Omental fat pad (tissue), 4 donors: Measurements from ENCODE around the gene BMP7. TPM values are rescaled to one million over a fixed set of nuclear protein-coding genes. Genes with fewer than 3 reads are reported as not detected.

ENCODE experiments used
- ATAC-seq: fragments of 150-250 bp; one replicate; pipeline ENCODE4 v1.9.1; 2016; ENCODE audit warnings: mild to moderate bottlenecking, moderate library complexity; ENCODE audit not compliant: low FRiP score
- DNase-seq: peaks from one replicate; pipeline ENCODE4 v3.0.0-alpha.2; 2019; ENCODE audit warnings: low spot score
- CTCF ChIP-seq, 3 donors: fragments of 450-650 bp; IDR thresholded peaks; one replicate each; pipeline ENCODE4 v1.5.1; 2016 to 2017; ENCODE audit warnings: antibody characterized with exemption in 3 of 3, mild to moderate bottlenecking in 3 of 3, moderate library complexity in 2 of 3
- total RNA-seq, 4 donors: library from RNA; depleted of rRNA; stranded (reverse); fragments of >200 nt; gene quantifications; one replicate each; pipeline ENCODE4 v1.1.0, GENCODE V29; 2016

Gene BMP7
- total RNA-seq, 4 donors from 2014 or later: 0.79 to 5.1 (median 1.7) TPM

GRCh38 chr20:57262301-57262700, 4.1 kb downstream of the BMP7 start:
- DNase-seq: no peak
- TF ChIP-seq CTCF (IDR thresholded peaks at IDR 0.05): no peak
- ATAC-seq: no peak

- ATAC-seq (no peak), DNase-seq (no peak)
- TF ChIP-seq CTCF (IDR thresholded peaks at IDR 0.05): no peak
These were observed 4.8 kb downstream of the BMP7 start for GRCh38 chr20:57261457-57262251.

GRCh38 chr20:57260934-57261333, 5.5 kb downstream of the BMP7 start:
- ATAC-seq (no peak), DNase-seq (no peak)
- TF ChIP-seq CTCF (IDR thresholded peaks at IDR 0.05): no peak

- DNase-seq: no peak
- ATAC-seq: no peak
- no peak for TF ChIP-seq CTCF (IDR thresholded peaks at IDR 0.05)
These were observed 6.2 kb downstream of the BMP7 start for GRCh38 chr20:57259938-57260921.

- TF ChIP-seq CTCF (IDR thresholded peaks at IDR 0.05): no peak
- DNase-seq (no peak), ATAC-seq (no peak)
These were observed 7.1 kb downstream of the BMP7 start for GRCh38 chr20:57259121-57259937.

- ATAC-seq (no peak), DNase-seq (no peak)
- no peak for TF ChIP-seq CTCF (IDR thresholded peaks at IDR 0.05)
These were observed 8.6 kb downstream of the BMP7 start for GRCh38 chr20:57257701-57258453.
